IPS-18a (cell line): ENCODE data around the gene RPL38.
"Not testable (repeated sequence)": the region's sequence is repeated elsewhere in the genome, so short reads cannot be mapped to it uniquely, and the experiment has no call there.

Source experiments
- H3K27ac ChIP-seq: one replicate; pipeline ENCODE4 v1.5.1; 2013; ENCODE audit warnings: low read length
- H3K27me3 ChIP-seq: one replicate; pipeline ENCODE4 v1.6.1; 2013; ENCODE audit warnings: mild to moderate bottlenecking, low read length; ENCODE audit not compliant: control insufficient read depth, insufficient read depth
- H3K36me3 ChIP-seq: one replicate; pipeline ENCODE4 v1.6.1; 2013; ENCODE audit warnings: low read depth, low read length; ENCODE audit not compliant: control insufficient read depth
- H3K4me1 ChIP-seq: one replicate; pipeline ENCODE4 v1.6.1; 2013; ENCODE audit warnings: low read depth, low read length; ENCODE audit not compliant: control insufficient read depth
- H3K4me3 ChIP-seq: one replicate; pipeline ENCODE4 v1.5.1; 2013; ENCODE audit warnings: low read length
- H3K9ac ChIP-seq: one replicate; pipeline ENCODE4 v1.6.1; 2013; ENCODE audit warnings: mild to moderate bottlenecking, low read length, moderate library complexity
- H3K9me3 ChIP-seq: one replicate; pipeline ENCODE4 v1.6.1; 2013; ENCODE audit warnings: low read depth, low read length; ENCODE audit not compliant: control insufficient read depth

The RPL38 gene

DNA sequence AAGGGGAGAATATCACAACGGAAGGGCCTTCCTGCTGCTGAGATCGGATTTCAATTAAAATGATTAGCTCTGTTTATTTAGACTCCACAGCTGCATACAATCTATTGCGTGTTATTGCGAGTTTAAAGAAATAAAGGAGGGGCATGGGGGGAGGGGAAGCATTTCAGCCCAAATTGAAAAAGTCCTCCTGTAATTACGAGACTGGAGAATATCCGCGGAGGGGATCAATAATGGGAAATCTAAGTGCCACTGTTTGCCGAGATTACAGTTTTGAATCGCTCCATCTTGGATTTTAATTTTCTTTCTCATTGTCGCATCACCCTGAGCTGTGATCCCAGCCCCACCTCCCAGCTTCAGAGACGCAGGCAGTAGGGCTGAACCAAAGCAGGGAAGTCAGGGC is 15.7 kb upstream of the RPL38 start:
- H3K36me3 ChIP-seq = no peaks in the 10 kb centered on the region
- H3K9ac ChIP-seq = no peak overlapping the region

DNA sequence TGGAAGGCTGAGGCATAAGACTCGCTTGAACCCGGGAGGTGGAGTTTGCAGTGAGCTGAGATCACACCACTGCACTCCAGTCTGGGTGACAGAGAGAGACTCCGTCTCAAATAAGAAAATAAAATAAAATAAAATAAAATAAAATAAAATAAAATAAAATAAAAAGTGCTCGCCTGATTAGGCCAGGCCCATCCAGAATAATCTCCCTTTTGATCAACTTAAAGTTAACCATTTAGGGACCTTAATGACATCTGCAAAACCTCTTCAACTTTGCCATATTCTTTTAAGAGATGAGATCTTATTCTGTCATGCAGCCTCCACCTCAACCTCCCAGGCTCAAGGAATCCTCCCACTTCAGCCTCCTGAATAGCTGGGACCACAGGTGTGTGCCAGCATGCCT is 14.8 kb upstream of the RPL38 start:
- not testable (repeated sequence) for H3K36me3 ChIP-seq, H3K27ac ChIP-seq, H3K9ac ChIP-seq, H3K4me1 ChIP-seq, H3K9me3 ChIP-seq, H3K4me3 ChIP-seq, H3K27me3 ChIP-seq

More for the DNA sequence above, 15.7 kb upstream of the RPL38 start:
- Histone ChIP-seq H3K27me3 (no peaks in the 10 kb centered on the region), H3K27ac (no peak overlapping the region), H3K9me3 (no peaks in the 10 kb centered on the region), H3K4me3 (no peak overlapping the region), H3K4me1 (no peaks in the 10 kb centered on the region)

DNA sequence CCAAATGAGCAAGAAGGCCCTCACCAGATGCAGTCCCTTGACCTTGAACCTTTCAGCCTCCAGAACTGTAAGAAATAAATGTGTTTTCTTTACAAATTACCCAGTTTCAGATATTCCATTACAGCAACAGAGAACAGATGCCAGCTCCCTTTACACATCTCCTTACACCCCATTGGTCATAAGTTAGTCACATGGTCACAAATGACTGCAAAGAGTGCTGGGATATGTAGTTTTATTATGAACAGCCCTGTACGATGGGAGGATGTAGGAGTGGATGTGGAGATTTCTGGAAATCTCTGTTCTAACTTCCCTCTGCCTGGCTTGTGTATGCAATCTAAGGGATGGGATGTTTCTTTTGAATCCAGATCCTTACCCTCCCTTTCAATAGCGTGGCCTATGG is 13.3 kb upstream of the RPL38 start:
- Histone ChIP-seq H3K36me3 (no peaks in the 10 kb centered on the region), H3K9me3 (no peaks in the 10 kb centered on the region), H3K4me1 (no peaks in the 10 kb centered on the region), H3K4me3 (no peak overlapping the region), H3K27me3 (no peaks in the 10 kb centered on the region), H3K27ac (no peak overlapping the region), H3K9ac (no peak overlapping the region)

DNA sequence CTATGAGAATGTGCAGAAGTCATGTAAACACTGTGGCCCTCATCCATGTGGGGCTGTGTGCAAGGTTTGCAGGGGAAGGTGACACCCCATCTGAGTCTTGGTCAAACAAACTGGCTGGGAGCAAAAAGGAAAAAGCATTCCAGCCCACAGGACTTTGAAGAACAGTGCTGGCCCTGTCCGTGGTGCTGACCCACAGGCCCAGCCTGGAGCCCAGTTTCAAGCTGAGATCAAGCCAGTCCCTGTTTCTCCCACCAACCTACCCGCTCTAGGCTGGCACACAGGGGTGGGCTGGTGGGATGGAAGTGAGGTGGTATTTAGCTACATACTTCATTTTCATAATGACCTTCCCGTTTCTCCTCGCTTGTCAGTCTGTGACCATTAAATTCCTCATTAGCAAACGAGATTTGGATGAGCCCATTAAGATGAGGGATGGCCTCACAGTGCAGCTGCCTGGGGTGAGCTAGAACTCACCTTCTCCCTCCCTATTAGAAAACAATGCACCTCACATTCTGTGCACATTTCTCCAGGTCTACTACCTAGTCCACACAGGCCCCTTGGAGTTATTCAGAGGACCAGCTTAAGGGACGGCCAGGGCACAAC is 12.6 kb upstream of the RPL38 start:
- H3K27me3 ChIP-seq = no peaks in the 10 kb centered on the region
- H3K4me3 ChIP-seq = no peak overlapping the region
- H3K4me1 ChIP-seq = no peaks in the 10 kb centered on the region
- no peak overlapping the region for H3K27ac ChIP-seq
- no peaks in the 10 kb centered on the region for H3K9me3 ChIP-seq
- H3K36me3 ChIP-seq = no peaks in the 10 kb centered on the region
- H3K9ac ChIP-seq = no peak overlapping the region

DNA sequence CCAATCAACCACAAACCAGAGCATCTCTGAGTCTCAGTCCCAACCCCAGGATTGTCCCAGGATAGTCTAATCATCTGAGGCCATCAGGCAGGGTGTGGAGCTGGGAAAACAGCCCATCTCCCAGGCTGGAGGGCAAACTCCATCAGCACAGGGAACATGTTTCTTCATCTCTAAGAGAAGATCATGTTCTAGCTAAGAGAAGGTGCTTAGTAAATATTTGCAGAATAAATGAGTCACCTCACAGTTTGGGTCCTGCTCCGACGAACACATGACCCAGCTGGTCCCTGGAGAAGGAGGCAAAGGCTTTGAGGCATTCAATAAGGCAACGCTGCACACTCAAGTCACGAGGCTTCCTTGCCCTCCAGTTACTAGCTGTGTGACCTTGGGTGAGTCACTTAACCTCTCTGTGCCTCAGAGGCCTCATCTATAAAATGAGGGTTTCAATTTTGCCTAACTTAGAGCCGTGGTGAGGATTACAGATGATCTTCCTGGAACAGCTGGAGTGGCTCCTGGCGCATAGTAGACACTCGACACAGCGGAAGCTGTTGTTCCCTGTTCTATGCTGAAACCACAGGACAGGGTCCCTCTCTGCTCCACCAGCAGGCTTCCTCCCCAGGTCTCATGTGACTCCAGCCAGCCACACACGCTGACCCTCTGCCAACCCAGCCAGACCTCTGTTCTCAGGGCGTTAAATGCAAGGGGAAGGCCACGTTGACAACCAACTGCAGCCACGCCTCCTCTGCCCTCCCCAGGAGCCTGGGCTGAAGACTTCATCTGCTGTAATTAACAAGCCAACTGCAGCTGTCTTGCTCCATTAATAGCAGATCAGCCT is 10.3 kb upstream of the RPL38 start:
- no peaks in the 10 kb centered on the region for H3K27me3 ChIP-seq
- H3K4me3 ChIP-seq = no peak overlapping the region
- no peak overlapping the region for H3K27ac ChIP-seq
- no peak overlapping the region for H3K9ac ChIP-seq
- no peaks in the 10 kb centered on the region for H3K36me3 ChIP-seq
- H3K4me1 ChIP-seq = no peaks in the 10 kb centered on the region
- no peaks in the 10 kb centered on the region for H3K9me3 ChIP-seq

DNA sequence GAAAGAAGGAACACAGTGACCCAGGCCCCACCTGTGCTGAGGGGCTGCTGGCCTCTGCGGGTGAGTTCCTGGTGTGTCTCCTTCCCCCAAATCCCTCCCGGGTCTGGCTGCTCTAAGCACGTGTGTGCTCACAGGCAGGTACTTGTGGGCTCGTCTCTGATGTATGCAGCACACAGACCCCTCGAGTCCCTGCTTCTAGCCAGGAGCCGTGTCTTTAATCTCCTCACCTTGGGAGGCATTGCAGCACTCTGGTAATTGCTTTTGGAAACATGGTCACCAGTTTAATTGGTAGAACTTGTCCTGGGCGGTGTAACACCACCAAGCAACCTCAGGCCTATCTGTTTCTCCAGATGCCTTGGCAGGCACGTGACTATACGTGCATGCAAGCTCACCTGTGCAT is 8.8 kb upstream of the RPL38 start:
- Histone ChIP-seq H3K4me3 (no peak overlapping the region), H3K27ac (no peak overlapping the region), H3K27me3 (peaks cover 4% of the 10 kb centered on the region), H3K36me3 (no peaks in the 10 kb centered on the region), H3K9me3 (no peaks in the 10 kb centered on the region), H3K4me1 (no peaks in the 10 kb centered on the region), H3K9ac (no peak overlapping the region)

DNA sequence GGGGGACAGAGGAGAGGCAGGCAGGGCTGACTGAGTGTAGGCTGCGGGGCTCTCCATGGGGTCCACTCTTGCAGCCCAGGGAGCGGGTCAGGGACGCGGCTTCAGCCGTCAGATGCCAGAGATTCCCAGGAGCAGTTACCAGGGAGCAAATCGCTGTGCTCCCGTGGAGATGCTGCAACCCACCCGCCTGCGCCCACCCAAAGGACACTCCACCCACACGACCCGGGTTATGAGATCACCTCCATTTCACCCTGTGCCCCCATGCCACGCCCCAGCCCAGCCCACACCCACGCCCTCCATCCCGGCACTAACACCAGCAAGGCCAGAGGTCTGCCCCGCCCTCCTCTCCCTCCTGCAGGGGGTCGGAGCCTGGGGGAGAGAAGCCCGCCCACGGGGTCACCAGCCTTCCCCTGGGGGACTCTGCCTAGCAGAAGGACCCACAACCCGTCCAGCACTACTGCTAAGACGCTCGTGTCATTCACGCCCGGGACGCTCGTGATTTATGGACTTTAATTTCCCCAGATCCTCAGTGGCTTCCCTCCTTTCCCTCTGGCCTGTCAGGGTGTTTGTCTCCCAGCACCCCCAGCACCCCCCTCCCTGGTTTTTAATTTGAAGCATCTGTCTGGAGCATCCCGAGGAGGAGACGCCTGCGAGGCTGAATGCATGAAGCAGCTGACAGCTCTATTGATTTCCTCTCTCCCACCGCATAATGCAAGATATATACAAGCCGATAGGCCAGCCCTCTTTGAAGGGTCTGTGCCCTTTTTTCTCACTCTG is 6.7 kb upstream of the RPL38 start:
- H3K27me3 ChIP-seq = peaks cover 14% of the 10 kb centered on the region
- no peak overlapping the region for H3K9ac ChIP-seq
- H3K36me3 ChIP-seq = no peaks in the 10 kb centered on the region
- H3K4me1 ChIP-seq = peaks cover 3% of the 10 kb centered on the region
- H3K9me3 ChIP-seq = no peaks in the 10 kb centered on the region
- no peak overlapping the region for H3K27ac ChIP-seq
- no peak overlapping the region for H3K4me3 ChIP-seq

DNA sequence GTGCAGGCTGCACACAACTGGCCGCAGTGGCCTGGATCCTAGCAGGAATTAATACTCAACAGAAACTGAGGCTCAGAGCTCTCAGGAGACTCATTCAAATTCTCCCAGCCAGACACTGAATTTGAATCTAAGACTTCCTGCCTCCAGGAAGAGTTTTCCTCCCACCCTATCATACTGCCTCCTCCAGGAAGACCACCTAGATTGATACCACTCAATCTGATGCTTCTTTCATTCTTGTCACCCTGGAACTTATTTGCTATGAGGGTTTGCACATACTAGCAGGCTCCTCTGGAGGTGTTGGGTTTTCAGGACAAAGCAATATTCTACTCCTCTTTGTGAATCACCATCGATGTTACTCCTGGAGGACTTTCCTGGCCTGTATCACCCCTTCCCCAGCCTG is 5.7 kb upstream of the RPL38 start:
- Histone ChIP-seq H3K27me3 (peaks cover 14% of the 10 kb centered on the region), H3K4me1 (peaks cover 3% of the 10 kb centered on the region), H3K9ac (no peak overlapping the region), H3K36me3 (no peaks in the 10 kb centered on the region), H3K4me3 (no peak overlapping the region), H3K27ac (no peak overlapping the region), H3K9me3 (no peaks in the 10 kb centered on the region)

DNA sequence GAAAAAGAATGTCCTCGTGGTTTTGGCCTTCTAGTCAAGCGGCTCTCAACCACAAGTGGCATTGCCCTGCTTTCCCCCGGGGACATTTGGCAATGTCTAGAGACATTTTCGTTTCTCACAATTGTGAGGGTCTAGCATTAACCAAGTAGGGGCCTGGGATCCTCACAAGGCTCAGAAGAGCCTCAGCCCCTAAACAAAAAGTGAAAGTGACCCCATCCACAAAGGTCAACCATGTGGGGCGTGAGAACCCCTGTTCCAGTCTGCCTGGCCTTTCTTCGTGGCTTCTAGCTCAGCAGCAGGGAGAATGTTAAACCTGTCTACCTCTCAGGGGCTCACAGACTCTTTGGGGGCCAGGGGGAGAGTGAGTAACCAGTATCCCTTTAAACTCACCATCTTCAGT is 4.8 kb upstream of the RPL38 start:
- Histone ChIP-seq H3K4me3 (no peak overlapping the region), H3K9ac (no peak overlapping the region), H3K27ac (no peak overlapping the region), H3K9me3 (no peaks in the 10 kb centered on the region), H3K27me3 (peaks cover 14% of the 10 kb centered on the region), H3K4me1 (peaks cover 3% of the 10 kb centered on the region), H3K36me3 (no peaks in the 10 kb centered on the region)

DNA sequence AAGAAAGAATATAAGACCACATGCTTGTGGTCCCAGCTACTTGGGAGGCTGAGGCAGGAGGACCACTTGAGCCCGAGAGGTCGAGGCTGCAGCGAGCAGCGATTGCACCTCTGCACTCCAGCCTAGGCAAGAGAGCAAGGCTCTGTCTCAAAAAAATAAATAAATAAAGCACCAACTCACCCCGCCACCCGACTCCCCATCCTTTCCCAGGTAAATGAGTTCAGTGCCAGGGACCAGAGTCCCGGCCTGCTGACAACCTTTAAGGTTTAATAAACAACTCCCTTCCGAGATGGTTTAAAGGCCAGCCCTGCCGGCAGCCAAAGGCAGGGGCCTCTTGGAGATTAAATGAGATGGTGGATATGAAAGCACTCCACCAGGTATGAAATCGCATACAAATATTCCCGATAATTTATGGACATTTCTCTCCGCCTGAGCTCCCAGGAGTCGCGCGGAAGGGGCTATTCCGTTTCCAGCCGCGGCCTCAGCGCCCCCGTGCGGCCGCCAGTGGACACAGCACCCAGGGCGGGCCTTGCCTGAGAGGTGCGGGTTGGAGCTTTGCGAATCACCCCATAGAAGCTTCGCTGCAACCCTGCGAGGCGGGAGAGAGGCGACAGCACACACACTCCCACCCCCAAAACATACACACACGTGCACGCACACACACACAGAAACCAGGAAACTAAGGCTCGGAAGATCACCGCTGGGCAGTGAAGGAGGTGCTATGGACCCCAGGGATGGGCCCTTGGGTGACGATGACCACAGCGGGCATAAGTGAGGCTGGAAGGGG is 4.0 kb upstream of the RPL38 start:
- peaks cover 6% of the 10 kb centered on the region for H3K36me3 ChIP-seq
- H3K9ac ChIP-seq = no peak overlapping the region
- no peak overlapping the region for H3K4me3 ChIP-seq
- H3K9me3 ChIP-seq = no peaks in the 10 kb centered on the region
- H3K4me1 ChIP-seq = peaks cover 3% of the 10 kb centered on the region
- no peak overlapping the region for H3K27ac ChIP-seq
- peaks cover 14% of the 10 kb centered on the region for H3K27me3 ChIP-seq

DNA sequence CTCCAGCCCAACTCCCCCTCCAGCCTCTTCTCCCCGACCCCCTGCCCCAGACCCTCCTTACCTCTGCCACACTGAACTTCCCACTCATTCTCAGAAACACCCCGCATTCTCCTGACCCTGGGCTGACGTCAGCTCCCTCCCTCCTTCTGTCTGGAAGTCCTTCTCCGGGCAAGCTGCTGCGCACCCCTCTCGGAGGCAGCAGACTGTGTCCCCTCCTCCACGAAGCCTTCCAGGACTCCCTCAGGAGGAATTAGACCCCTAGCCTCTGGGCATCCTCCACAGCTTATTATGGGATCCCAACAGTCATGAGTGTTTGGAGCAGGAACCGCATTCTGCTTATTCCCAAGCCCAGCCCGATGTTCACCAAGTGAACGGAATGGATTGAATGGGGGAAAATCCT is 3.4 kb upstream of the RPL38 start:
- H3K4me3 ChIP-seq = no peak overlapping the region
- peaks cover 8% of the 10 kb centered on the region for H3K4me1 ChIP-seq
- peaks cover 14% of the 10 kb centered on the region for H3K27me3 ChIP-seq
- H3K9me3 ChIP-seq = no peaks in the 10 kb centered on the region
- H3K9ac ChIP-seq = no peak overlapping the region
- peaks cover 11% of the 10 kb centered on the region for H3K36me3 ChIP-seq
- H3K27ac ChIP-seq = no peak overlapping the region
